Neural cell (in vitro differentiated cells): ENCODE results near the gene MYOF.

Experiments
- EP300 ChIP-seq: fragments of 450-650 bp; conservative IDR thresholded peaks from 2 replicates; pipeline ENCODE4 v1.6.1; 2014; ENCODE audit warnings: antibody characterized with exemption, mild to moderate bottlenecking, moderate library complexity; ENCODE audit not compliant: poor library complexity, severe bottlenecking
- POLR2AphosphoS5 ChIP-seq: IDR thresholded peaks from 2 replicates; pipeline ENCODE4 v1.6.1; 2012
- TF ChIP-seq, protein P1 (sequence below): fragments of 450-650 bp; IDR thresholded peaks from 2 replicates; pipeline ENCODE4 v1.5.1; 2014; ENCODE audit warnings: antibody characterized with exemption, mild to moderate bottlenecking, moderate library complexity; ENCODE audit not compliant: poor library complexity, severe bottlenecking
- TF ChIP-seq, protein P2 (sequence below): IDR thresholded peaks from 2 replicates; pipeline ENCODE4 v1.6.1; 2012; ENCODE audit warnings: borderline replicate concordance

DNA sequence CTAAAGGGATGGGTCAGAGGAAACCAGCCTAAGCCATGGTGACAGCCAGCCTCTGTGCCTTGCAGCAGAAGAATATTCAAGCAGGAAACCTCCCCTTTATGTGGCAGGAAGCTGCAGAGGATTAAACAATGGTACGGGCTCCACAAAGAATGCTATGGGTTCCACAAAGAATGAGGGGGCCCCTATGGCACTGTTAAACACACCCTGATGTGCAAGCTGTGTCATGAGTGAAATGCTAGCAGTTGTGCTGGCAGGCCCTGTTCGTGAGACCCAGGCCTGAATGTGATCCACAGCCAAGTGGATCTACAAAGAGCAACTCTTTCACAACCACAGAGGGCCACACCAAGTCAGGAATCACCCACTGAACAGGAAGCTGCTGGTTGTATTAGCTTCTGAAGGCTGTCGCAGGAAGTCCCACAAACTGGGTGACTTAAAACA is 68.9 kb downstream of the MYOF start:
- TF ChIP-seq EP300: no peak
- TF ChIP-seq, protein P1, sequence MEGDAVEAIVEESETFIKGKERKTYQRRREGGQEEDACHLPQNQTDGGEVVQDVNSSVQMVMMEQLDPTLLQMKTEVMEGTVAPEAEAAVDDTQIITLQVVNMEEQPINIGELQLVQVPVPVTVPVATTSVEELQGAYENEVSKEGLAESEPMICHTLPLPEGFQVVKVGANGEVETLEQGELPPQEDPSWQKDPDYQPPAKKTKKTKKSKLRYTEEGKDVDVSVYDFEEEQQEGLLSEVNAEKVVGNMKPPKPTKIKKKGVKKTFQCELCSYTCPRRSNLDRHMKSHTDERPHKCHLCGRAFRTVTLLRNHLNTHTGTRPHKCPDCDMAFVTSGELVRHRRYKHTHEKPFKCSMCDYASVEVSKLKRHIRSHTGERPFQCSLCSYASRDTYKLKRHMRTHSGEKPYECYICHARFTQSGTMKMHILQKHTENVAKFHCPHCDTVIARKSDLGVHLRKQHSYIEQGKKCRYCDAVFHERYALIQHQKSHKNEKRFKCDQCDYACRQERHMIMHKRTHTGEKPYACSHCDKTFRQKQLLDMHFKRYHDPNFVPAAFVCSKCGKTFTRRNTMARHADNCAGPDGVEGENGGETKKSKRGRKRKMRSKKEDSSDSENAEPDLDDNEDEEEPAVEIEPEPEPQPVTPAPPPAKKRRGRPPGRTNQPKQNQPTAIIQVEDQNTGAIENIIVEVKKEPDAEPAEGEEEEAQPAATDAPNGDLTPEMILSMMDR: no peak
- TF ChIP-seq, protein P2, sequence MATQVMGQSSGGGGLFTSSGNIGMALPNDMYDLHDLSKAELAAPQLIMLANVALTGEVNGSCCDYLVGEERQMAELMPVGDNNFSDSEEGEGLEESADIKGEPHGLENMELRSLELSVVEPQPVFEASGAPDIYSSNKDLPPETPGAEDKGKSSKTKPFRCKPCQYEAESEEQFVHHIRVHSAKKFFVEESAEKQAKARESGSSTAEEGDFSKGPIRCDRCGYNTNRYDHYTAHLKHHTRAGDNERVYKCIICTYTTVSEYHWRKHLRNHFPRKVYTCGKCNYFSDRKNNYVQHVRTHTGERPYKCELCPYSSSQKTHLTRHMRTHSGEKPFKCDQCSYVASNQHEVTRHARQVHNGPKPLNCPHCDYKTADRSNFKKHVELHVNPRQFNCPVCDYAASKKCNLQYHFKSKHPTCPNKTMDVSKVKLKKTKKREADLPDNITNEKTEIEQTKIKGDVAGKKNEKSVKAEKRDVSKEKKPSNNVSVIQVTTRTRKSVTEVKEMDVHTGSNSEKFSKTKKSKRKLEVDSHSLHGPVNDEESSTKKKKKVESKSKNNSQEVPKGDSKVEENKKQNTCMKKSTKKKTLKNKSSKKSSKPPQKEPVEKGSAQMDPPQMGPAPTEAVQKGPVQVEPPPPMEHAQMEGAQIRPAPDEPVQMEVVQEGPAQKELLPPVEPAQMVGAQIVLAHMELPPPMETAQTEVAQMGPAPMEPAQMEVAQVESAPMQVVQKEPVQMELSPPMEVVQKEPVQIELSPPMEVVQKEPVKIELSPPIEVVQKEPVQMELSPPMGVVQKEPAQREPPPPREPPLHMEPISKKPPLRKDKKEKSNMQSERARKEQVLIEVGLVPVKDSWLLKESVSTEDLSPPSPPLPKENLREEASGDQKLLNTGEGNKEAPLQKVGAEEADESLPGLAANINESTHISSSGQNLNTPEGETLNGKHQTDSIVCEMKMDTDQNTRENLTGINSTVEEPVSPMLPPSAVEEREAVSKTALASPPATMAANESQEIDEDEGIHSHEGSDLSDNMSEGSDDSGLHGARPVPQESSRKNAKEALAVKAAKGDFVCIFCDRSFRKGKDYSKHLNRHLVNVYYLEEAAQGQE: no peak
- no peak for TF ChIP-seq POLR2AphosphoS5
